NCI-H2171 (cell line): ENCODE measurements around the gene ZBTB48.

Experiments used
- DNase-seq: peaks from one replicate; lab custom pipeline; 2025; lab: John Stamatoyannopoulos, UW

Gene ZBTB48

GRCh38 chr1:6574025-6574620 is 5.7 kb upstream of the ZBTB48 start:
- DNase-seq, result no peak

GRCh38 chr1:6574818-6575217 is 5.0 kb upstream of the ZBTB48 start:
- no peak for DNase-seq

GRCh38 chr1:6577831-6578525 is 1.8 kb upstream of the ZBTB48 start:
- DNase-seq, result no peak

- DNase-seq, result no peak
Measured at GRCh38 chr1:6578624-6579373, 995 bp upstream of the ZBTB48 start.

GRCh38 chr1:6580119-6580592 is 362 bp downstream of the ZBTB48 start:
- DNase-seq, result no peak

GRCh38 chr1:6580593-6581409 is 1.0 kb downstream of the ZBTB48 start:
- DNase-seq, result no peak

GRCh38 chr1:6581561-6582305 is 1.9 kb downstream of the ZBTB48 start:
- DNase-seq, result no peak

- DNase-seq, result no peak
Measured at GRCh38 chr1:6582370-6582769, 2.6 kb downstream of the ZBTB48 start.

GRCh38 chr1:6584126-6585080 is 4.6 kb downstream of the ZBTB48 start:
- DNase-seq, result no peak

- DNase-seq, result no peak
Measured at GRCh38 chr1:6585081-6585722, 5.4 kb downstream of the ZBTB48 start.

- DNase-seq, result no peak
Measured at GRCh38 chr1:6585841-6586240, 6.0 kb downstream of the ZBTB48 start.

- DNase-seq, result no peak
Measured at GRCh38 chr1:6586404-6586816, 6.6 kb downstream of the ZBTB48 start.

GRCh38 chr1:6587261-6588005 is 7.6 kb downstream of the ZBTB48 start:
- no peak for DNase-seq

- no peak for DNase-seq
Measured at GRCh38 chr1:6588128-6588892, 8.5 kb downstream of the ZBTB48 start.

GRCh38 chr1:6588893-6589520 is 9.2 kb downstream of the ZBTB48 start:
- no peak for DNase-seq

GRCh38 chr1:6590046-6590445 is 10.3 kb downstream of the ZBTB48 start:
- DNase-seq, result no peak

- no peak for DNase-seq
Measured at GRCh38 chr1:6591222-6591621, 11.4 kb downstream of the ZBTB48 start.

- no peak for DNase-seq
Measured at GRCh38 chr1:6591644-6592043, 11.8 kb downstream of the ZBTB48 start.
